ENCODE data around the gene BTD. TPM values are rescaled to one million over a fixed set of nuclear protein-coding genes. Genes with fewer than 3 reads are reported as not detected.

BTD gene
- polyA plus RNA-seq, 1 donor (not counting 4 experiments of a cell fraction or from before 2014, with no cell fraction given): 12.0 TPM

- H3K9me3 ChIP-seq (ENCODE audit: control insufficient read depth, low read depth, low read length): no peaks in the 10 kb centered on the region
These were observed 22.5 kb upstream of the BTD start for GRCh38 chr3:15579051-15579450.

GRCh38 chr3:15581471-15582394 lies 19.8 kb upstream of the BTD start:
- TF ChIP-seq EZH2 (IDR thresholded peaks at IDR 0.05; ENCODE audit: low read length) (no peak), CTCF (optimal IDR thresholded peaks at IDR 0.05 in 1 of 3, IDR thresholded peaks at IDR 0.05 in 1 of 3, conservative IDR thresholded peaks at IDR 0.05 in 1 of 3; ENCODE audit: extremely low read depth in 1 of 3, insufficient read depth in 2 of 3, low read length in 3 of 3) (no peak)
- Histone ChIP-seq H4K20me1 (ENCODE audit: control insufficient read depth, extremely low read depth, insufficient read depth, low read length) (no peaks in the 10 kb centered on the region), H3K27me3 (ENCODE audit: control insufficient read depth, extremely low read depth, insufficient read depth, low read length) (no peaks in the 10 kb centered on the region), H3K27ac (ENCODE audit: control insufficient read depth, insufficient read depth, low read length) (no peak overlapping the region), H2AFZ (ENCODE audit: control insufficient read depth, low read length) (no peak overlapping the region), H3K9ac (ENCODE audit: control insufficient read depth, extremely low read depth, insufficient read depth, low read length) (no peak overlapping the region), H3K4me3 (ENCODE audit: control insufficient read depth in 2 of 3, extremely low read depth in 1 of 3, insufficient read depth in 2 of 3, low read depth in 1 of 3, low read length in 3 of 3) (no peak overlapping the region), H3K9me3 (ENCODE audit: control insufficient read depth, low read depth, low read length) (no peaks in the 10 kb centered on the region), H3K36me3 (ENCODE audit: control insufficient read depth in 2 of 2, extremely low read depth in 1 of 2, insufficient read depth in 2 of 2, low read length in 2 of 2) (peaks cover 0 to 4% of the 10 kb centered on the region in 2 experiments), H3K4me1 (ENCODE audit: control insufficient read depth, extremely low read depth, insufficient read depth, low read length) (no peaks in the 10 kb centered on the region), H3K4me2 (ENCODE audit: control insufficient read depth, extremely low read depth, insufficient read depth, low read depth, low read length) (no peak overlapping the region), H3K79me2 (ENCODE audit: control insufficient read depth, insufficient read depth, low read length) (no peaks in the 10 kb centered on the region), H3K9me1 (ENCODE audit: control insufficient read depth, extremely low read depth, insufficient read depth, low read length) (no peaks in the 10 kb centered on the region)
- no peak for FAIRE-seq
- dilution Hi-C loops (cut with MboI; ENCODE audit: extremely low pct_ligation_motif_present, low sequenced_read_pairs): no loop called here
- DNase-seq (ENCODE audit: low read depth, low spot score): no peak

More at GRCh38 chr3:15579051-15579450, 22.5 kb upstream of the BTD start:
- H3K36me3 ChIP-seq (ENCODE audit: control insufficient read depth in 2 of 2, extremely low read depth in 1 of 2, insufficient read depth in 2 of 2, low read length in 2 of 2): peaks cover 0 to 1% of the 10 kb centered on the region in 2 experiments
- no peak overlapping the region for H3K4me2 ChIP-seq (ENCODE audit: control insufficient read depth, extremely low read depth, insufficient read depth, low read depth, low read length)
- no peaks in the 10 kb centered on the region for H3K27me3 ChIP-seq (ENCODE audit: control insufficient read depth, extremely low read depth, insufficient read depth, low read length)
- H4K20me1 ChIP-seq (ENCODE audit: control insufficient read depth, extremely low read depth, insufficient read depth, low read length): no peaks in the 10 kb centered on the region
- FAIRE-seq (peak; percentile 23), DNase-seq (ENCODE audit: low read depth, low spot score) (no peak)
- no peaks in the 10 kb centered on the region for H3K9me1 ChIP-seq (ENCODE audit: control insufficient read depth, extremely low read depth, insufficient read depth, low read length)
- dilution Hi-C loops (cut with MboI; ENCODE audit: extremely low pct_ligation_motif_present, low sequenced_read_pairs): no loop called here
- no peak overlapping the region for H3K9ac ChIP-seq (ENCODE audit: control insufficient read depth, extremely low read depth, insufficient read depth, low read length)
- no peak for TF ChIP-seq EZH2 (IDR thresholded peaks at IDR 0.05; ENCODE audit: low read length)
- no peak for TF ChIP-seq CTCF (optimal IDR thresholded peaks at IDR 0.05 in 1 of 3, IDR thresholded peaks at IDR 0.05 in 1 of 3, conservative IDR thresholded peaks at IDR 0.05 in 1 of 3; ENCODE audit: extremely low read depth in 1 of 3, insufficient read depth in 2 of 3, low read length in 3 of 3)
- H3K4me1 ChIP-seq (ENCODE audit: control insufficient read depth, extremely low read depth, insufficient read depth, low read length): no peaks in the 10 kb centered on the region
- no peaks in the 10 kb centered on the region for H3K79me2 ChIP-seq (ENCODE audit: control insufficient read depth, insufficient read depth, low read length)
- no peak overlapping the region for H2AFZ ChIP-seq (ENCODE audit: control insufficient read depth, low read length)
- no peak overlapping the region for H3K27ac ChIP-seq (ENCODE audit: control insufficient read depth, insufficient read depth, low read length)
- no peak overlapping the region for H3K4me3 ChIP-seq (ENCODE audit: control insufficient read depth in 2 of 3, extremely low read depth in 1 of 3, insufficient read depth in 2 of 3, low read depth in 1 of 3, low read length in 3 of 3)
